ENCODE data around the gene SLC25A21.

The SLC25A21 gene

DNA sequence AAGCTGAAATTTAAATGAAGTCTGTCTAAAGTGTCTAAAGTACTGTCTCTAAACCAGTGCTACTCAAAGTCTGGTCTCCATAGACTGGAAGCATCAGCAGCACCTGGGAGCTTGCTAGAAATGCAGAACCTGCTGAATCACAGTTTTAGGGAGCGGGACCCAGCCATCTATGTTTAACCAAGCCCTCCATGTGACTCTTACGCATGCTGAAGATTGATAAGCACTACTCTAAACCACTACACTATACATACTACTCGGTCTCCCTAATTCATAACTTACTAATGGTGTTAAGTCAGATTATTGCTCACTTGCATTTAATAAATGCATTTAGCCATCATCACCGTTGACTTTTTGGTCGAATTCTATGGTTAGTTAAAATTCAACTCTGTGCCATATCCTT, 88.8 kb downstream of the SLC25A21 start:
- TF ChIP-seq ZNF677 (tag by site-specific recombination; IDR thresholded peaks at IDR 0.05): no peak
- TF ChIP-seq, protein P1, sequence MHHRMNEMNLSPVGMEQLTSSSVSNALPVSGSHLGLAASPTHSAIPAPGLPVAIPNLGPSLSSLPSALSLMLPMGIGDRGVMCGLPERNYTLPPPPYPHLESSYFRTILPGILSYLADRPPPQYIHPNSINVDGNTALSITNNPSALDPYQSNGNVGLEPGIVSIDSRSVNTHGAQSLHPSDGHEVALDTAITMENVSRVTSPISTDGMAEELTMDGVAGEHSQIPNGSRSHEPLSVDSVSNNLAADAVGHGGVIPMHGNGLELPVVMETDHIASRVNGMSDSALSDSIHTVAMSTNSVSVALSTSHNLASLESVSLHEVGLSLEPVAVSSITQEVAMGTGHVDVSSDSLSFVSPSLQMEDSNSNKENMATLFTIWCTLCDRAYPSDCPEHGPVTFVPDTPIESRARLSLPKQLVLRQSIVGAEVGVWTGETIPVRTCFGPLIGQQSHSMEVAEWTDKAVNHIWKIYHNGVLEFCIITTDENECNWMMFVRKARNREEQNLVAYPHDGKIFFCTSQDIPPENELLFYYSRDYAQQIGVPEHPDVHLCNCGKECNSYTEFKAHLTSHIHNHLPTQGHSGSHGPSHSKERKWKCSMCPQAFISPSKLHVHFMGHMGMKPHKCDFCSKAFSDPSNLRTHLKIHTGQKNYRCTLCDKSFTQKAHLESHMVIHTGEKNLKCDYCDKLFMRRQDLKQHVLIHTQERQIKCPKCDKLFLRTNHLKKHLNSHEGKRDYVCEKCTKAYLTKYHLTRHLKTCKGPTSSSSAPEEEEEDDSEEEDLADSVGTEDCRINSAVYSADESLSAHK (tag by site-specific recombination; IDR thresholded peaks at IDR 0.05): no peak
- no peak for TF ChIP-seq SP2 (tag by site-specific recombination; IDR thresholded peaks at IDR 0.05)
- TF ChIP-seq ZNF311 (tag by site-specific recombination; IDR thresholded peaks at IDR 0.05; ENCODE audit: borderline replicate concordance): no peak
- TF ChIP-seq, protein P2, sequence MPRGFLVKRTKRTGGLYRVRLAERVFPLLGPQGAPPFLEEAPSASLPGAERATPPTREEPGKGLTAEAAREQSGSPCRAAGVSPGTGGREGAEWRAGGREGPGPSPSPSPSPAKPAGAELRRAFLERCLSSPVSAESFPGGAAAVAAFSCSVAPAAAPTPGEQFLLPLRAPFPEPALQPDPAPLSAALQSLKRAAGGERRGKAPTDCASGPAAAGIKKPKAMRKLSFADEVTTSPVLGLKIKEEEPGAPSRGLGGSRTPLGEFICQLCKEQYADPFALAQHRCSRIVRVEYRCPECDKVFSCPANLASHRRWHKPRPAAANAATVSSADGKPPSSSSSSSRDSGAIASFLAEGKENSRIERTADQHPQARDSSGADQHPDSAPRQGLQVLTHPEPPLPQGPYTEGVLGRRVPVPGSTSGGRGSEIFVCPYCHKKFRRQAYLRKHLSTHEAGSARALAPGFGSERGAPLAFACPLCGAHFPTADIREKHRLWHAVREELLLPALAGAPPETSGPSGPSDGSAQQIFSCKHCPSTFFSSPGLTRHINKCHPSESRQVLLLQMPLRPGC (tag by site-specific recombination; IDR thresholded peaks at IDR 0.05): no peak
- no peak for TF ChIP-seq ZNF324 (tag by site-specific recombination; IDR thresholded peaks at IDR 0.05)
- no peak for TF ChIP-seq ZSCAN23 (tag by site-specific recombination; IDR thresholded peaks at IDR 0.05)
- Histone ChIP-seq H3K27ac (ENCODE audit: extremely low read depth, low read depth, low read length) (no peak overlapping the region), H3K4me3 (ENCODE audit: low read depth, low read length) (no peak overlapping the region), H3K9me3 (ENCODE audit: control insufficient read depth, insufficient read depth, low read depth, low read length) (no peaks in the 10 kb centered on the region), H3K36me3 (ENCODE audit: control insufficient read depth in 2 of 2, insufficient read depth in 1 of 2, low read length in 2 of 2) (no peaks in the 10 kb centered on the region), H3K4me1 (ENCODE audit: control insufficient read depth, insufficient read depth, low read length) (peaks cover 7% of the 10 kb centered on the region; the same call in 1 of the 2 replicates)
- POLR2A ChIA-PET: no interaction called here
- CTCF ChIA-PET: no interaction called here

DNA sequence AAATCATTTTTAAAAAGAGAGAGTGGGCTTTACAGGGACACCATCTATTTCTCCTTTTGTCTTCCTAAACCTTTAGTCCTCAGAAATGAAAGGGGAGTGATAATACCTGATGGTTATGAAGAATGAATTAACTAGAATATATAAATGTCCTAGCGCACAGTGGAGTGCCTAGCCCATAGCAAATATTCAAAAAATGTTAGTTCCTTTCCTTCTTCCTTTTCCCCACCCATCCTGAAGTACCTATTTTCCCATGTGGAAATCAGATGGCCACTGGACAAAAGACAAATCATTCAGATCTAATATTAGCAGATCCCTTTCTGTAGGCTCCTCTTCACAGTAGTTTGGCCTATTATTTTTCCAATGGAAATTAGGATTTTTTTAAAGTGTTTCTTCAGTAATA, 90.0 kb downstream of the SLC25A21 start:
- H3K9me3 ChIP-seq (ENCODE audit: control insufficient read depth, insufficient read depth, low read depth, low read length): no peaks in the 10 kb centered on the region
- ChIA-PET CTCF (no interaction called here), POLR2A (no interaction called here)

DNA sequence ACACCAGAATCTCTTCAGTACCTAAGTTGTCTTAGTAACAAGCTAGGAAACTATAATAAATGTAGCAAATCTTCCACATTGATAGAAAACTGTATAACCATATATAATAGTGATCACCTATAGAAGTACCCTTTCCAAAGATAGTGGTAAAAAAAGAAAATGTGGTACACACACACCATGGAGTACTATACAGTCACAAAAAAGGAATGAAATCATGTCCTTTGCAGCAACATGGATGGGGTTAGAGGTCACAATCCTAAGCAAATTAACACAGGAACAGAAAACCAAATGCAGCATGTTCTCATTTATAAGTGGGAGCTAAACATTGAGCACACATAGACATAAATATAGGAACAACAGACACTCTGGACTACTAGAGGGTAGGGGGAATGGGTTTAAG, 90.5 kb downstream of the SLC25A21 start:
- Histone ChIP-seq H3K27ac (ENCODE audit: extremely low read depth, low read depth, low read length) (no peak overlapping the region), H3K9me3 (ENCODE audit: control insufficient read depth, insufficient read depth, low read depth, low read length) (no peaks in the 10 kb centered on the region), H3K4me3 (ENCODE audit: low read depth, low read length) (no peak overlapping the region), H3K4me1 (ENCODE audit: control insufficient read depth, insufficient read depth, low read length) (no peaks in the 10 kb centered on the region), H3K36me3 (ENCODE audit: control insufficient read depth in 2 of 2, insufficient read depth in 1 of 2, low read length in 2 of 2) (no peaks in the 10 kb centered on the region)
- POLR2A ChIA-PET: no interaction called here
- CTCF ChIA-PET: no interaction called here
- TF ChIP-seq REPIN1 (tag by site-specific recombination; IDR thresholded peaks at IDR 0.05; ENCODE audit: low read depth) (no peak), ZNF660 (tag by site-specific recombination; IDR thresholded peaks at IDR 0.05) (no peak), ZNF114 (tag by site-specific recombination; IDR thresholded peaks at IDR 0.05) (no peak), ZNF132 (tag by site-specific recombination; IDR thresholded peaks at IDR 0.05; ENCODE audit: borderline replicate concordance) (no peak), ZNF146 (tag by site-specific recombination; IDR thresholded peaks at IDR 0.05) (peak; percentile 67), FEZF1 (tag by site-specific recombination; IDR thresholded peaks at IDR 0.05) (no peak), ZSCAN30 (tag by site-specific recombination; IDR thresholded peaks at IDR 0.05) (no peak), GFI1B (tag by site-specific recombination; IDR thresholded peaks at IDR 0.05) (no peak)

More for the DNA sequence above, 90.0 kb downstream of the SLC25A21 start:
- no peak for TF ChIP-seq ZNF416 (tag by site-specific recombination; IDR thresholded peaks at IDR 0.05)
- Histone ChIP-seq H3K4me3 (ENCODE audit: low read depth, low read length) (no peak overlapping the region), H3K4me1 (ENCODE audit: control insufficient read depth, insufficient read depth, low read length) (peaks cover 1% of the 10 kb centered on the region; the same call in 1 of the 2 replicates), H3K27ac (ENCODE audit: extremely low read depth, low read depth, low read length) (no peak overlapping the region), H3K36me3 (ENCODE audit: control insufficient read depth in 2 of 2, insufficient read depth in 1 of 2, low read length in 2 of 2) (no peaks in the 10 kb centered on the region)

DNA sequence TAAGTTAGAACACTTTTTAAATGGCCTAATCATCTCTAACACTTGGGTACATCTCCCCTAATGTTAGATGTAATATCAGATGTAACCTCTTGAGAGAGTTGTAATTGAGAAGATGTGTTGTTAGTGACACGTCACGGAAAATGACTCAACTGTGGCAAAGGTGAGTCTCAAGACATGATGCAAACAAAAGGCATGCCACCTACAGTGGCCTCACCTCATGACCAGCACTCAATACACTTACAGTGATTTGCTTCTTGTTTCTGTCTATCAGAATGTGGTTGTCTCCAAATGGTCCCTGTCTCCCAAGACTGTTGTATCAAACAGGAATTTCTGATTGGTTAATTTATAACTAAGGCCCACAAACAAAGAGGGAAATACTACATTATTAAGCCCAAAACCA, 91.2 kb downstream of the SLC25A21 start:
- Histone ChIP-seq H3K4me1 (ENCODE audit: control insufficient read depth, insufficient read depth, low read length) (no peaks in the 10 kb centered on the region), H3K36me3 (ENCODE audit: control insufficient read depth in 2 of 2, insufficient read depth in 1 of 2, low read length in 2 of 2) (no peaks in the 10 kb centered on the region), H3K4me3 (ENCODE audit: low read depth, low read length) (no peak overlapping the region), H3K9me3 (ENCODE audit: control insufficient read depth, insufficient read depth, low read depth, low read length) (no peaks in the 10 kb centered on the region), H3K27ac (ENCODE audit: extremely low read depth, low read depth, low read length) (no peak overlapping the region)
- POLR2A ChIA-PET: no interaction called here
- TF ChIP-seq, protein P3, sequence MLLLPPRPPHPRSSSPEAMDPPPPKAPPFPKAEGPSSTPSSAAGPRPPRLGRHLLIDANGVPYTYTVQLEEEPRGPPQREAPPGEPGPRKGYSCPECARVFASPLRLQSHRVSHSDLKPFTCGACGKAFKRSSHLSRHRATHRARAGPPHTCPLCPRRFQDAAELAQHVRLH (tag by site-specific recombination; IDR thresholded peaks at IDR 0.05): no peak
- no peak for TF ChIP-seq YY1 (tag by site-specific recombination; IDR thresholded peaks at IDR 0.05)
- CTCF ChIA-PET: no interaction called here
